B cell (primary cell): ENCODE data around the gene TEX35. TPM values are rescaled to one million over a fixed set of nuclear protein-coding genes. Genes with fewer than 3 reads are reported as not detected.

Experiments
- ATAC-seq: fragments of 200-7000 bp; cut with Tn5 transposase; one replicate; pipeline ENCODE4 v1.10.0; 2021; ENCODE audit warnings: low read depth, mild to moderate bottlenecking, moderate number of reproducible peaks, moderate library complexity
- CTCF ChIA-PET: fragments of 350-600 bp; sonication (Branson Sonifier 250); formaldehyde crosslinking; loops from one replicate; lab custom pipeline; 2021; ENCODE audit warnings: antibody characterized with exemption, inconsistent platforms; lab: Charles Lee
- POLR2A ChIA-PET: fragments of 350-600 bp; sonication (Branson Sonifier 250); formaldehyde crosslinking; loops from one replicate; lab custom pipeline; 2021; ENCODE audit warnings: antibody characterized with exemption; lab: Charles Lee
- DNase-seq: peaks from one replicate; pipeline ENCODE4 v3.0.0; 2013
- H2AFZ ChIP-seq: 2 replicates; pipeline ENCODE4 v1.6.1; 2012; ENCODE audit warnings: mild to moderate bottlenecking, low read depth, low read length; ENCODE audit not compliant: insufficient read depth, poor library complexity, severe bottlenecking
- H3K27ac ChIP-seq, 2 donors: 1 replicate in 1 of 2; 2 replicates in 1 of 2; pipeline ENCODE4 v1.5.1; 2012 to 2013; ENCODE audit warnings: low read length in 2 of 2, mild to moderate bottlenecking in 2 of 2, moderate library complexity in 1 of 2
- H3K27me3 ChIP-seq, 4 experiments: fragments of 200-600 bp in 1 of 4; sonication (generic) in 1 of 4; replicated peaks in 1 of 4; 1 replicate in 2 of 4; 2 replicates in 2 of 4; pipeline versions ENCODE4 v1.6.1 to v1.7.0; 2013 to 2016; ENCODE audit warnings: low read length in 3 of 4, mild to moderate bottlenecking in 2 of 4, mixed read lengths in 1 of 4, moderate library complexity in 1 of 4; ENCODE audit not compliant: insufficient read depth in 4 of 4, control insufficient read depth in 3 of 4; ENCODE audit errors: control extremely low read depth in 1 of 4
- H3K36me3 ChIP-seq, 2 experiments: replicated peaks in 1 of 2; 1 replicate in 1 of 2; 2 replicates in 1 of 2; pipeline versions ENCODE4 v1.6.1 to v1.7.1; 2013; ENCODE audit warnings: low read length in 1 of 2; ENCODE audit not compliant: insufficient read depth in 2 of 2, control insufficient read depth in 1 of 2; ENCODE audit errors: control extremely low read depth in 1 of 2, extremely low read depth in 1 of 2
- H3K4me1 ChIP-seq, 2 donors: fragments of 200-600 bp in 1 of 2; sonication (generic) in 1 of 2; 1 replicate in 1 of 2; 2 replicates in 1 of 2; pipeline versions ENCODE4 v1.5.1 to v1.6.1; 2013 to 2017; ENCODE audit warnings: low read length in 2 of 2; ENCODE audit not compliant: control insufficient read depth in 2 of 2, insufficient read depth in 2 of 2
- H3K4me2 ChIP-seq: replicated peaks from 2 replicates; pipeline ENCODE3; 2012; ENCODE audit warnings: mild to moderate bottlenecking, low read depth, low read length; ENCODE audit not compliant: poor library complexity, severe bottlenecking
- H3K4me3 ChIP-seq, 5 experiments: fragments of 200-600 bp in 1 of 5; sonication (generic) in 1 of 5; 1 replicate in 3 of 5; 2 replicates in 2 of 5; pipeline versions ENCODE4 v1.5.1 to v1.7.0; 2011 to 2016; ENCODE audit warnings: low read length in 4 of 5, mild to moderate bottlenecking in 4 of 5, low read depth in 2 of 5, control low read depth in 1 of 5, moderate library complexity in 1 of 5; ENCODE audit not compliant: insufficient read depth in 1 of 5; ENCODE audit errors: control extremely low read depth in 1 of 5, extremely low read depth in 1 of 5
- H3K79me2 ChIP-seq: fragments of 200-600 bp; sonication (generic); one replicate; pipeline ENCODE4 v1.6.0; 2016; ENCODE audit warnings: low read length; ENCODE audit not compliant: control insufficient read depth, insufficient read depth
- H3K9ac ChIP-seq: fragments of 200-600 bp; sonication (generic); 2 replicates; pipeline ENCODE4 v1.6.1; 2017; ENCODE audit warnings: mild to moderate bottlenecking, low read length, moderate library complexity
- H3K9me3 ChIP-seq, 3 donors: one replicate each; pipeline versions ENCODE4 v1.6.1 to v1.7.1; 2013; ENCODE audit warnings: low read length in 2 of 3; ENCODE audit not compliant: control insufficient read depth in 2 of 3, insufficient read depth in 1 of 3; ENCODE audit errors: control extremely low read depth in 1 of 3
- H4K20me1 ChIP-seq: 2 replicates; pipeline ENCODE4 v1.6.0; 2012; ENCODE audit warnings: mild to moderate bottlenecking, low read length; ENCODE audit not compliant: insufficient read depth, control insufficient read depth, poor library complexity, severe bottlenecking
- H3K27ac Mint-ChIP-seq: one replicate; pipeline ENCODE4 v1.8.0; 2021; ENCODE audit warnings: mixed read lengths
- H3K27me3 Mint-ChIP-seq: one replicate; pipeline ENCODE4 v1.8.0; 2021; ENCODE audit warnings: mixed read lengths
- H3K4me1 Mint-ChIP-seq: one replicate; pipeline ENCODE4 v1.8.0; 2021; ENCODE audit warnings: mixed read lengths
- H3K4me3 Mint-ChIP-seq: one replicate; pipeline ENCODE4 v1.8.0; 2021; ENCODE audit warnings: mixed read lengths
- H3K9me3 Mint-ChIP-seq: one replicate; pipeline ENCODE4 v1.8.0; 2022; ENCODE audit warnings: mixed read lengths; ENCODE audit not compliant: insufficient read depth
- CTCF ChIP-seq: fragments of 200-600 bp; IDR thresholded peaks from one replicate; pipeline ENCODE4 v1.8.0; 2022; ENCODE audit warnings: antibody characterized with exemption, mild to moderate bottlenecking
- EZH2 ChIP-seq: IDR thresholded peaks from 2 replicates; pipeline ENCODE4 v1.6.1; 2012; ENCODE audit warnings: borderline replicate concordance, low read depth, mild to moderate bottlenecking, moderate library complexity, low read length; ENCODE audit not compliant: insufficient read depth, poor library complexity, severe bottlenecking
- WGBS: methylation state at CpG from one replicate; pipeline ENCODE4 v1.1.5; 2013; ENCODE audit warnings: missing lambda C conversion rate; ENCODE audit not compliant: insufficient coverage; 5-methylcytosine and 5-hydroxymethylcytosine counted together
- intact Hi-C: fragments of 100-400 bp; cut with micrococcal nuclease; formaldehyde crosslinking; loops from one replicate; pipeline ENCODE4 v1.10.0; 2022
- polyA plus RNA-seq: library from polyadenylated mRNA; depleted of rRNA; stranded (reverse); fragments of >200 nt; gene quantifications from 2 replicates; pipeline ENCODE4 v1.2.3, GENCODE V29; 2012
- total RNA-seq, 2 donors: library from RNA; stranded (reverse); fragments of 120-200 nt in 1 of 2; gene quantifications; 1 replicate in 1 of 2; 2 replicates in 1 of 2; pipeline versions ENCODE4 v1.2.3 to v1.2.4, GENCODE V29; 2013 to 2022

The TEX35 gene
- total and polyA plus RNA-seq, 2 donors (not counting 1 experiment from before 2014, with no cell fraction given) = 0.09 TPM; not detected in 1

GRCh38 chr1:178534137-178534868 is 21.4 kb downstream of the TEX35 start:
- Histone ChIP-seq H3K36me3 (no peaks in the 10 kb centered on the region), H3K9ac (no peak overlapping the region), H2AFZ (no peak overlapping the region), H3K27ac (no peak overlapping the region), H3K4me1 (peaks cover 0 to 9% of the 10 kb centered on the region in 2 donors), H4K20me1 (no peaks in the 10 kb centered on the region), H3K4me2 (no peak overlapping the region), H3K9me3 (no peaks in the 10 kb centered on the region), H3K79me2 (no peaks in the 10 kb centered on the region), H3K4me3 (no peak overlapping the region), H3K27me3 (no peaks in the 10 kb centered on the region)
- ATAC-seq (no peak), DNase-seq (no peak)
- Mint-ChIP-seq H3K4me3 (no peak overlapping the region), H3K27me3 (no peaks in the 10 kb centered on the region), H3K27ac (no peak overlapping the region), H3K4me1 (peaks cover 4% of the 10 kb centered on the region), H3K9me3 (no peaks in the 10 kb centered on the region)
- intact Hi-C loops = loop anchor here (5.0 kb wide), 1 partner anchor 548 kb away; the partner anchor contains the start of gene TOR3A
- TF ChIP-seq CTCF = no peak
- no peak for TF ChIP-seq EZH2
- 98% methylated on average over 9 of the region's 9 CpGs for WGBS
- CTCF ChIA-PET = interaction anchor here (0.6 to 18.9 kb wide), 14 partner anchors 8 to 841 kb away, joined by 3 to 594 read pairs (median 4); no protein-coding TSS in a partner anchor
- POLR2A ChIA-PET = no interaction called here

- H3K27me3 Mint-ChIP-seq = no peaks in the 10 kb centered on the region
- H3K4me2 ChIP-seq = no peak overlapping the region
- DNase-seq = no peak
Measured at GRCh38 chr1:178536329-178536728, 23.4 kb downstream of the TEX35 start.

More at GRCh38 chr1:178536329-178536728, 23.4 kb downstream of the TEX35 start:
- H3K79me2 ChIP-seq = no peaks in the 10 kb centered on the region
- H3K9me3 Mint-ChIP-seq = no peaks in the 10 kb centered on the region
- ATAC-seq = no peak
- H3K9me3 ChIP-seq = no peaks in the 10 kb centered on the region
- H3K4me3 Mint-ChIP-seq = no peak overlapping the region
- intact Hi-C loops = no loop called here
- H3K4me1 ChIP-seq = peaks cover 0 to 9% of the 10 kb centered on the region in 2 donors
- peaks cover 8% of the 10 kb centered on the region for H3K4me1 Mint-ChIP-seq
- H4K20me1 ChIP-seq = no peaks in the 10 kb centered on the region
- POLR2A ChIA-PET = no interaction called here
- no peak overlapping the region for H3K9ac ChIP-seq
- no peak overlapping the region for H3K27ac ChIP-seq
- TF ChIP-seq EZH2 (no peak), CTCF (no peak)
- no peak overlapping the region for H3K27ac Mint-ChIP-seq
- 95% methylated on average over 3 of the region's 5 CpGs for whole genome bisulfite sequencing
- H3K36me3 ChIP-seq = no peaks in the 10 kb centered on the region
- CTCF ChIA-PET = interaction anchor here (0.6 to 18.9 kb wide), 3 partner anchors 223 to 466 kb away, joined by 3 to 594 read pairs (median 3); no protein-coding TSS in a partner anchor
- no peak overlapping the region for H2AFZ ChIP-seq
- H3K4me3 ChIP-seq = no peak overlapping the region
- no peaks in the 10 kb centered on the region for H3K27me3 ChIP-seq
